ENCODE data around the gene THSD4. TPM values are rescaled to one million over a fixed set of nuclear protein-coding genes. Genes with fewer than 3 reads are reported as not detected.

Gene THSD4
- total and polyA plus RNA-seq, 4 donors, result 6.0 to 42.4 (median 18.5) TPM

GRCh38 chr15:71788646-71789579, 673.6 kb downstream of the THSD4 start:
- H3K36me3 ChIP-seq (ENCODE audit: control insufficient read depth in 4 of 4, insufficient read depth in 4 of 4, low read length in 4 of 4), result no peaks in the 10 kb centered on the region
- TF ChIP-seq CTCF (IDR thresholded peaks at IDR 0.05; ENCODE audit: control extremely low read depth, extremely low read depth), result no peak
- no peak overlapping the region for H3K9ac ChIP-seq (ENCODE audit: insufficient read depth in 1 of 2, low read length in 2 of 2)
- H3K27me3 ChIP-seq (ENCODE audit: control insufficient read depth in 3 of 3, insufficient read depth in 3 of 3, low read length in 2 of 3), result peaks cover 0 to 3% (median 0%) of the 10 kb centered on the region in 3 donors
- WGBS, 2 donors, result 86 to 87% methylated on average over 15 of the region's 15 CpGs
- no peak for ATAC-seq (ENCODE audit: insufficient read depth, low FRiP score)
- no peak overlapping the region for H3K4me3 ChIP-seq
- peaks cover 0 to 2% (median 0%) of the 10 kb centered on the region in 4 donors for H3K9me3 ChIP-seq (ENCODE audit: control insufficient read depth in 4 of 4, insufficient read depth in 3 of 4, low read length in 3 of 4)
- no peak for DNase-seq
- H3K4me1 ChIP-seq (ENCODE audit: control insufficient read depth in 5 of 5, insufficient read depth in 5 of 5, low read length in 5 of 5), result peaks cover 0 to 6% (median 0%) of the 10 kb centered on the region in 5 donors
- H3K27ac ChIP-seq (ENCODE audit: low read depth in 1 of 2, low read length in 1 of 2), result no peak overlapping the region

GRCh38 chr15:71789616-71790015, 674.3 kb downstream of the THSD4 start:
- Histone ChIP-seq H3K4me1 (ENCODE audit: control insufficient read depth in 5 of 5, insufficient read depth in 5 of 5, low read length in 5 of 5) (peaks cover 0 to 6% (median 0%) of the 10 kb centered on the region in 5 donors), H3K4me3 (no peak overlapping the region), H3K27me3 (ENCODE audit: control insufficient read depth in 3 of 3, insufficient read depth in 3 of 3, low read length in 2 of 3) (peaks cover 0 to 3% (median 0%) of the 10 kb centered on the region in 3 donors), H3K27ac (ENCODE audit: low read depth in 1 of 2, low read length in 1 of 2) (no peak overlapping the region), H3K36me3 (ENCODE audit: control insufficient read depth in 4 of 4, insufficient read depth in 4 of 4, low read length in 4 of 4) (no peaks in the 10 kb centered on the region), H3K9ac (ENCODE audit: insufficient read depth in 1 of 2, low read length in 2 of 2) (no peak overlapping the region), H3K9me3 (ENCODE audit: control insufficient read depth in 4 of 4, insufficient read depth in 3 of 4, low read length in 3 of 4) (peaks cover 0 to 2% (median 0%) of the 10 kb centered on the region in 4 donors)
- no peak for ATAC-seq (ENCODE audit: insufficient read depth, low FRiP score)
- 92 to 98% methylated on average over 6 of the region's 6 CpGs for WGBS, 2 donors
- no peak for DNase-seq
- TF ChIP-seq CTCF (IDR thresholded peaks at IDR 0.05; ENCODE audit: control extremely low read depth, extremely low read depth), result no peak

- Histone ChIP-seq H3K9me3 (ENCODE audit: control insufficient read depth in 4 of 4, insufficient read depth in 3 of 4, low read length in 3 of 4) (peaks cover 0 to 2% (median 0%) of the 10 kb centered on the region in 4 donors), H3K4me3 (no peak overlapping the region), H3K9ac (ENCODE audit: insufficient read depth in 1 of 2, low read length in 2 of 2) (no peak overlapping the region), H3K4me1 (ENCODE audit: control insufficient read depth in 5 of 5, insufficient read depth in 5 of 5, low read length in 5 of 5) (peaks cover 0 to 6% (median 0%) of the 10 kb centered on the region in 5 donors), H3K27me3 (ENCODE audit: control insufficient read depth in 3 of 3, insufficient read depth in 3 of 3, low read length in 2 of 3) (peaks cover 0 to 3% (median 0%) of the 10 kb centered on the region in 3 donors), H3K27ac (ENCODE audit: low read depth in 1 of 2, low read length in 1 of 2) (no peak overlapping the region), H3K36me3 (ENCODE audit: control insufficient read depth in 4 of 4, insufficient read depth in 4 of 4, low read length in 4 of 4) (no peaks in the 10 kb centered on the region)
- 75 to 79% methylated on average over 10 of the region's 10 CpGs for WGBS, 2 donors
- ATAC-seq (ENCODE audit: insufficient read depth, low FRiP score) (no peak), DNase-seq (no peak)
- no peak for TF ChIP-seq CTCF (IDR thresholded peaks at IDR 0.05; ENCODE audit: control extremely low read depth, extremely low read depth)
These were observed 674.8 kb downstream of the THSD4 start for GRCh38 chr15:71790081-71790480.

All from lung (tissue), 12 donors.